Astrocyte (in vitro differentiated cells and primary cell): ENCODE results near the gene ZSWIM3.

Experiments used
- EZH2 ChIP-seq: IDR thresholded peaks from 2 replicates; pipeline ENCODE4 v1.6.1; 2012; ENCODE audit warnings: mild to moderate bottlenecking, low read length, inconsistent platforms; ENCODE audit not compliant: insufficient read depth
- TF ChIP-seq, protein P1 (sequence below): IDR thresholded peaks from 2 replicates; pipeline ENCODE4 v1.5.1; 2011; ENCODE audit warnings: low read depth, mild to moderate bottlenecking, inconsistent platforms, low read length, moderate library complexity; ENCODE audit not compliant: insufficient read depth

GRCh38 chr20:45845452-45845851 is 12.0 kb upstream of the ZSWIM3 start:
- TF ChIP-seq, protein P1, sequence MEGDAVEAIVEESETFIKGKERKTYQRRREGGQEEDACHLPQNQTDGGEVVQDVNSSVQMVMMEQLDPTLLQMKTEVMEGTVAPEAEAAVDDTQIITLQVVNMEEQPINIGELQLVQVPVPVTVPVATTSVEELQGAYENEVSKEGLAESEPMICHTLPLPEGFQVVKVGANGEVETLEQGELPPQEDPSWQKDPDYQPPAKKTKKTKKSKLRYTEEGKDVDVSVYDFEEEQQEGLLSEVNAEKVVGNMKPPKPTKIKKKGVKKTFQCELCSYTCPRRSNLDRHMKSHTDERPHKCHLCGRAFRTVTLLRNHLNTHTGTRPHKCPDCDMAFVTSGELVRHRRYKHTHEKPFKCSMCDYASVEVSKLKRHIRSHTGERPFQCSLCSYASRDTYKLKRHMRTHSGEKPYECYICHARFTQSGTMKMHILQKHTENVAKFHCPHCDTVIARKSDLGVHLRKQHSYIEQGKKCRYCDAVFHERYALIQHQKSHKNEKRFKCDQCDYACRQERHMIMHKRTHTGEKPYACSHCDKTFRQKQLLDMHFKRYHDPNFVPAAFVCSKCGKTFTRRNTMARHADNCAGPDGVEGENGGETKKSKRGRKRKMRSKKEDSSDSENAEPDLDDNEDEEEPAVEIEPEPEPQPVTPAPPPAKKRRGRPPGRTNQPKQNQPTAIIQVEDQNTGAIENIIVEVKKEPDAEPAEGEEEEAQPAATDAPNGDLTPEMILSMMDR: no peak
- no peak for TF ChIP-seq EZH2
